ENCODE data around the gene RAVER1. TPM values are rescaled to one million over a fixed set of nuclear protein-coding genes. Genes with fewer than 3 reads are reported as not detected.

RAVER1 gene
- total RNA-seq, 1 experiment from 2014 or later, result 86.9 TPM

DNA sequence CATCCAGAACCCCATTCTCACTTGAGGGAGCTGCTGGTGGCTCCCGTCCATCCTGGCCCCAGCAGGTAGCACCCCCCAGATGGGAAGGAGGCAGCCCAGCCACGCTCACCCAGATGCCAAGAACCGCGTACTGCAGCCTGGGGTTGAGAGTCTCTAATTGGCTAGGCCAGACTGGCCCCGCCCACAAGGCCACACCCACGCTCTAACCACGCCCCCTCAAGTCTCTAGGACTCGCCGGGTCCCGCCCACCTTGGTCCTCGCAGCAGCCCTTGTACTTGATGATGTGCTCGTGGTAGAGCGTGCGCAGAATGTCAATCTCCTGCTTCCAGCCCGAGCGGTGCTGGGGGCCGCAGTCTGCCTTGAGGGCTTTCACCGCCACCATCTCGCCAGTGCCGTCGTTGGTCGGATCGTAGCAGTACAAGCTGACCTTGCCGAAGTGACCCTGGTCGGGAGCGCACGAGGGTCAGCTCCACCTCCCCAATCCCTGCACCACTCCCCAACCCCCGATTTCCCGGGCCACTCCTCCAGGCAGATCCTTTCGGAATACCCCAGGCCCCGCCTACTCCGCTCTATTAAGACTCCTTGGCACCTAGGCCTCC, 20.6 kb upstream of the RAVER1 start (continued):
- TF ChIP-seq ZNF532 (CRISPR knock-in tag; IDR thresholded peaks at IDR 0.05; ENCODE audit: borderline replicate concordance) (no peak), CTCF (IDR thresholded peaks at IDR 0.05) (no peak), FOXP4 (CRISPR knock-in tag; IDR thresholded peaks at IDR 0.05) (0 out of 2 replicates have a peak, but pooled peaks have one; percentile 50), ZNF232 (CRISPR knock-in tag; IDR thresholded peaks at IDR 0.05) (no peak), RORB (CRISPR knock-in tag; IDR thresholded peaks at IDR 0.05) (no peak), CREB1 (CRISPR knock-in tag; IDR thresholded peaks at IDR 0.05) (no peak), NR3C1 (CRISPR knock-in tag; conservative IDR thresholded peaks at IDR 0.05; ENCODE audit: low read depth) (no peak), ETV6 (CRISPR knock-in tag; IDR thresholded peaks at IDR 0.05) (no peak), FOXJ3 (CRISPR knock-in tag; IDR thresholded peaks at IDR 0.05; ENCODE audit: borderline replicate concordance) (no peak), ESRRA (CRISPR knock-in tag; IDR thresholded peaks at IDR 0.05; ENCODE audit: borderline replicate concordance) (no peak; the same call in 1 of the 2 replicates), ZNF121 (CRISPR knock-in tag; IDR thresholded peaks at IDR 0.05) (no peak), ZNF512 (CRISPR knock-in tag; IDR thresholded peaks at IDR 0.05; ENCODE audit: borderline replicate concordance) (no peak)
- TF ChIP-seq, protein P1, sequence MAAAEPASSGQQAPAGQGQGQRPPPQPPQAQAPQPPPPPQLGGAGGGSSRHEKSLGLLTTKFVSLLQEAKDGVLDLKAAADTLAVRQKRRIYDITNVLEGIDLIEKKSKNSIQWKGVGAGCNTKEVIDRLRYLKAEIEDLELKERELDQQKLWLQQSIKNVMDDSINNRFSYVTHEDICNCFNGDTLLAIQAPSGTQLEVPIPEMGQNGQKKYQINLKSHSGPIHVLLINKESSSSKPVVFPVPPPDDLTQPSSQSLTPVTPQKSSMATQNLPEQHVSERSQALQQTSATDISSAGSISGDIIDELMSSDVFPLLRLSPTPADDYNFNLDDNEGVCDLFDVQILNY (CRISPR knock-in tag; IDR thresholded peaks at IDR 0.05), result peak; percentile 6; the same call in 1 of the 2 replicates

All from WTC11 (cell line).